Stimulated activated CD4-positive, alpha-beta T cell treated with anti-CD3 and anti-CD28 coated beads, TNF-alpha, amount 100 ng/mL, for 4 hours (primary cell): ENCODE measurements around the gene DENND4C.
"Not testable (repeated sequence)": the region's sequence is repeated elsewhere in the genome, so short reads cannot be mapped to it uniquely, and the experiment has no call there.

Experiments
- DNase-seq, 3 experiments: peaks; one replicate each; pipeline ENCODE4 v3.0.0-alpha.2; 2020; ENCODE audit warnings: low read depth in 3 of 3

Gene DENND4C

DNA sequence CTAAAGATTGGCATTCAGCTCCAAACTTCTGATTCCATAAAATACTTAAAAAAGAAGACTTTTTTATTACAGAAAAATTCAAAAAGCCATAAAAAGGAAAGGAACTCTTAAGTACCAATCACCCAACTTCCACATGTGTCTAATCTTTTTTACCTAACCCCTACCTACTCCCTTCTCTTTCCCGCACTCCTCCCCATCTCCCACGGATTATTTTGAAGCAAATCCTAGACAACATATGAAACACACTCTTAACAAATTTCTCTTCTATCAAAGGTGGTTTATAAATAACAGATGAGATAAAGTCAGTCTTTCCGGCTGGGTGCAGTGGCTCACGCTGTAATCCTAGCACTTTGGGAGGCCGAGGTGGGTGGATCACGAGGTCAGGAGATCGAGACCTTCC, 5.9 kb upstream of the DENND4C start:
- DNase-seq: no peak

DNA sequence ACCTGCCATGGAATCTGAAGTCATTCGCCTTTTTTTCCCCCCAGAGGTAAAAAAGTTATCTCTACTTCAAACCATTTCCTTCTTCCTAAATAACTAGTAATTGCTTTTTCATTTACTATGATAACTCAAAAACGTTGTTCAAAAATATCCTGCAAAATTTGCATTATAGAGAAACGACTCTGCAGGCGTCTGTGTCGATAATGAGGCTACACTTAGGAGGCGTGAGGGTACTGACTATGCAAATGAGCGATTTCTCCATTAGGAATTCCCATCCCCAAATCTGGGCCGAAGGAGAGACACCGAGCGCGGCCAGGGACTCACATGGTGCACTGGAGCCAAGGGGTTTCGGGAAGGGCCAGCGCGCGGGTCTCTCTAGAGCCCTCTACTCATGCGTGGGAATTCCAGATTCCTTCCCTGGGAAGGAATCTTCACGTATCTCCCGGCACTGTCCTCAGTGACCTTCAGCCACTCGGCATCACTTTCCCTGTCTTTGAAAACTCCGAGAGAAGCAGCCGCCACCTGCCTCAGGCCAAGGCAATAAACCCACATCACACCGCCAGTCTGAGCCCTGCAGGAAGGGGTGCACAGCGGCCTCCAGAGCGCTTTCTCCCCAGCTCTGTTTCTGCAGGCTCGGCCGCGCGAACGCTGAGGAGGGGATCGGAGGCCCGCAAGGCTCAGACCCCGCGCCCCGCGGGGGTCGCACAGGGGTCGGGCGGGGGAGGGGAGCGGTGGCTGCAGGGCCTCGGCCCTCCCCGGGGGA, 718 bp upstream of the DENND4C start:
- DNase-seq: peak in 2 of 3 experiments; percentile 42 to 53

GRCh38 chr9:19231126-19231903, 822 bp downstream of the DENND4C start:
- DNase-seq: peak in 2 of 3 experiments; percentile 1 to 6

DNA sequence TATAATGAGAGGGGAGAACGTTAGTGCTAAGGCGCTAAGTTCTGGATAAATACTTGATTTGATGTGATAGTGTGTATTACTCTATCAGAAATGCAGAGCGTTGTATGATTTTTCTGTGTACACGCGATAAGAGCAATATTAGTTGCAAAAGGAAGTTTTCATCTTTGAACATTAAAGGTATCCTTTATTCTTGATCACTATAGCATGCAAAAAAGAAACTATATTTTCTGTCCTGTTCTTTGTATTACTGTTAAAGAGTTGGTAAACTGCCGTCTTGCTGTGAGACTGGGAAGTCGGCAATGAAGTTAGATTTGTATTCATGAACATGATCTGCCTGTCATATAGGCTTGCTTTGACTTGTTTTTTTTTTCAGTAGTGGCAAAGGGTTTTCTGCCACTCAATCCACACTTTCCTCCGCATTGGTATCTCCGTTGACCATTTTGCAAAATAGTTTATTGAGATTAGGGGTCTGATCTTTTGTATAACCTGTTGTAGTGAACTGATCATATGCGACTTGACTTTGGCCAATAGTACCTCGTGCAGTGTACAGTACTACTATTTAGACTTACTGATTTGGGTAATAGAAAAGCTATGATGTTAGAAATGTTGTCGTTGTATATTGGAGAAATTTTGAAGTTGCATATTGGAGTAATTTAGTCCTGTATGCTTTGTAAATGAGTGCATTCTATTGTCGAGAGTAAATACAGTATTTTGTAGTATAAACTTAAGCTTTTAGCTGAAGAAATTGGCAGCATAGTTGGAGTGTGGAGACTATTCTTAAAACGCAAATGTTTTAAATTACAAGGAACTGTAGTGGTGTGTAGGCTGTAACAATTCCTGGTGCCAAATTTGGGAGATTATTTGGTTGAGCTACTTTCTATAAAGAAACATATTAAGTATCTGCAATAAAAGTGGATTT, 1.7 kb downstream of the DENND4C start:
- DNase-seq: no peak

GRCh38 chr9:19232823-19233194, 2.3 kb downstream of the DENND4C start:
- no peak for DNase-seq

DNA sequence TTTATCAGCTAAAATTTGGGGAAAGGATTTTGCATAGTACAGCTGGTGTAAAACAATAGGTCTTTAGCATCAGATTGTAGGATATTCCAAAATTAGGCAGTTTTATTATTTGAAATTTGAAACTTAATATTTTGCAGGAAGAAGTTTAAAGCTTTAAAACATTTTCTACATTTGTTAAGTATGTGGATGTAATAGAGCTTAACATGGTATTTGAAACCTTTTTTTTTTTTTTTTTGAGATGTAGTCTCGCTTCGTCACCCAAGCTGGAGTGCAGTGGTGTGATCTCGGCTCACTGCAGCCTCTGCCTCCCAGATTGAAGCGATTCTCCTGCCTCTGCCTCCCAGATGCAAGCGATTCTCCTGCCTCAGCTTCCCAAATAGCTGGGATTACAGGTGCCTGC, 2.9 kb downstream of the DENND4C start:
- no peak for DNase-seq

DNA sequence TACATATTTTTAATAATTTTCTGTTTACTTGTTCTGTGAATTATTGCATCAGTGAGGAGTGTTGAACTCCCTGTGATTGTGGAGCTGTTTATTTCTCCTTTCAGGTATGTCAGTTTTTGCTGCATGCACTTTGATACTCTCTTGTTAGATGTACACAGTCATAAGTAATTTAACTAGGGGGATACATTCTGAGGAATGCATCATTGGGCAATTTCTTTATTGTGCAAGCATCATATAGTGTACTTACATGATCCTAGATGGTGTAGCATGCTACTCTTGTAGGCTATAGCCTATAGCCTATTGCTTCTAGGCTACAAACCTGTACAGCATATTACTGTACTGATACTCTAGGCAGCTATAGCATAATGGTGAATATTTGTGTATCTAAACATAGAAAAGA, 9.5 kb downstream of the DENND4C start:
- no peak for DNase-seq

DNA sequence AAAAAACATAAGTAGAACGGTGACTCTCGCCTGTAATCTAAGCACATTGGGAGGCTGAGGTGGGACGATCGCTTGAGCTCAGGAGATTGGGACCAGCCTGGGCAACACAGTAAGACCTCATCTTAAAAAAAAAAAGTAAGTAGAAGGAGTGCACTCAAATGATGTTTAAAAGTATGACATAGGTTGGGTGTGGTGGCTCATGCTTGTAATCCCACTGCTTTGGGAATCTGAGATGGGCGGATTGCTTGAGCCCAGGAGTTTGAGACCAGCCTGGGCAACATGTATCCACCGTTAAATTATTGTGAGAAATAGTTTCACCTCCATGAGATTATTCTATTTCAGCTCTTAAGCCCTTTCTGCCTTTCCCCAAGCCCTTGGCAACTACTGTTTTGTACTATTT, 11.2 kb downstream of the DENND4C start:
- no peak for DNase-seq

GRCh38 chr9:19243366-19244033, 13.0 kb downstream of the DENND4C start:
- DNase-seq: no peak

GRCh38 chr9:19246891-19247290, 16.4 kb downstream of the DENND4C start:
- no peak for DNase-seq

DNA sequence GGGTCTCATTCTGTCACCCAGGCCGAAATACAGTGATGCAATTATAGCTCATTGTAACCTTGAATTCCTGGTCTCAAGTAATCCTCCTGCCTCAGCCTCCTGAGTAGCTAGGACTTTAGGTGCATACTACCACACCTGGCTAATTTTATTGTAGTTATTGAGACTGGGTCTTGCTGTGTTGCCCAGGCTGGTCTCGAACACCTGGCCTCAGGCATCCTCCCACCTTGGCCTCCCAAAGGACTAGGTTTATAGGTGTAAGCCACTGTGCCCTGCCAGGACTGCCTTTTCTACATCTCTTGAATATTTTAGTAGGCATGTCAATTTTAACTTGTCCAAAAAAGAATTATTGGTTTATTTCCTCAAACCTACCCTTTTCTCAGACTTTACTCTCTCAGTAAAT, 16.9 kb downstream of the DENND4C start:
- DNase-seq: no peak

GRCh38 chr9:19250346-19250745, 19.9 kb downstream of the DENND4C start:
- DNase-seq: not testable (repeated sequence)

GRCh38 chr9:19251203-19251602, 20.7 kb downstream of the DENND4C start:
- DNase-seq: not testable (repeated sequence)

DNA sequence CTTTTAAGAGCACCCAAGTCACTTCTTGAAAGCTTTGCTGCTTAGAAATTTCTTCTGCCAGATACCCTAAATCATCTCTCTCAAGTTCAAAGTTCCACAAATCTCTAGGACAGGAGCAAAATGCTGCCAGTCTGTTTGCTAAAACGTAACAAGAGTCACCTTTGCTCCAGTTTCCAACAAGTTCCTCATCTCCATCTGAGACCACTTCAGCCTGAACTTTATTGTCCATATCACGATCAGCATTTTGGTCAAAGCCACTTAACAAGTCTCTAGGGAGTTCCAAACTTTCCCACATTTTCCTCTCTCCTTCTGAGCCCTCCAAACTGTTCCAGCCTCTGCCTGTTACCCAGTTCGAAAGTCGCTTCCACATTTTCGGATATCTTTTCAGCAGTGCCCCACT, 21.1 kb downstream of the DENND4C start:
- not testable (repeated sequence) for DNase-seq

DNA sequence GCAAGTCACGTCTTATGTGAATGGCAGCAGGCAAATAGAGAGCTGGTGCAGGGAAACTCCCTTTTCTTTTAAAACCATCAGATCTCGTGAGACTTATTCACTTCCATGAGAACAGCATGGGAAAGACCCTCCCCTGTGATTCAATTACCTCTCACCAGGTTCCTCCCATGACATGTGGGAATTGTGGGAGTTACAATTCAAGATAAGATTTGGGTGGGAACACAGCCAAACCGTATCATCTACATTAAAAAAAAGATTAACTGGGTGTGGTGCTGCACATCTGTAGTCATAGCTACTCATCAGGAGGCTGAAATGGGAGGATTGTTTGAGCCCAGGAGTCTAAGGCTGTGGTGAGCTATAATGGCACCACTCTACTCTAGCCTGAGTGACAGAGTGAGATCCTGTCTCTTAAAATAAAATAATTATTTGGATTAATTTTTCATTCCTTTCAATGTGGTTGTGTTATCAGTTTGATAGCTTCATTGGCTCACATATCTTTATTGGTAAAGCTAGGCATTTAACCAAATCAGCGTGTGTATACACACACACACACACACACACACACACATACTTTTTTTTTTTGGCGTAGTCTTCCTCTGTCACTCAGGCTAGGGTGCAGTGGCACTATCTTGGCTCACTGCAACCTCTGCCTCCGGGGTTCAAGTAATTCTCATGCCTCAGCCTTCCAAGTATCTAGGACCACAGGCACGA, 21.8 kb downstream of the DENND4C start:
- DNase-seq: no peak

GRCh38 chr9:19252885-19253219, 22.4 kb downstream of the DENND4C start:
- no peak for DNase-seq

DNA sequence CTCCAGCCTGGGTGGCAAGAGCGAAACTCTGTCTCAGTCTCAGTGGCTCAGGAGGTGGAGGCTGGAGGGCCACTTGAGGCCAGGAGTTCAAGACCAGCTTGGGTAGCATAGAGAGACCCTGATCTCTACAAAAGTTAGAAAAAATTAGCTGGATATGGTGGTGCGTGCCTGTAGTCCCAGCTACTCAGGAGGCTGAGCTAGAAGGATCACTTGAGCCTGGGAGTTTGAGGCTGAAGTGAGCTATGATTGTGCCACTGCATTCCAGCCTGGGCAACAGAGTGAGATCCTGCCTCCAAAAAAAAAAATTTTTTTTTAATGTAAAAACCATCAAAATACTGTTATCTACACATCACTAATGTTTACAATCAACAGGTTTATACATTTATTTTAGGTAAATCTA, 24.6 kb downstream of the DENND4C start:
- DNase-seq: no peak

- no peak for DNase-seq
Observed at GRCh38 chr9:19255821-19256220, 25.3 kb downstream of the DENND4C start.

DNA sequence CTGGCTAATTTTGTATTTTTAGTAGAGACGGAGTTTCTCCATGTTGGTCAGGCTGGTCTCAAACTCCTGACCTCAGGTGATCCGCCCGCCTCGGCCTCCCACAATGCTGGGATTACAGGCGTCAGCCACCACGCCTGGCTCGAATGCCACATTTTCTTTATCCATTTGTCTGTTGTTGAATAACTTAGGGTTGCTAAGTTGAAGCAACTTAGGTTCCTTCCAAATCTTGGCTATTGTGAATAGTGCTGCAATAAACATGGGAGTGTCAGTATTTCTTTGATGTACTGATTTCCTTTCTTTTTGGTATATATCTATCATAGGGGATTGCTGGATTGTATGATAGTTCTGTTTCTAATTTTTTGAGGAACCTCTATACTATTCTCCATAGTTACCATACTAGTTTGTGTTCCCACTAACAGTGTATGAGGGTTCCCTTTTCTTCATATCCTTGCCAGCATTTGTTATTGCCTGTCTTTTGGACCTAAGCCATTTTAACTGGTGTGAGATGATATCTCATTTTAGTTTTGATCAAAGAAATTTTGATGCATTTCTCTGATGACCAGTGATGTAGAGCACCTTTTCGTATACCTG, 29.3 kb downstream of the DENND4C start:
- DNase-seq: not testable (repeated sequence)

- not testable (repeated sequence) for DNase-seq
Observed at GRCh38 chr9:19265602-19266001, 35.1 kb downstream of the DENND4C start.
